Cerebellar cortex (tissue), 1 donor: ENCODE data around the gene VWA1.
A peak's percentile ranks its signal among the peaks of the same experiment; 100 is the strongest.
"Not testable (repeated sequence)": the region's sequence is repeated elsewhere in the genome, so short reads cannot be mapped to it uniquely, and the experiment has no call there.

ENCODE experiments used
- DNase-seq: peaks from one replicate; pipeline ENCODE4 v3.0.0-alpha.2; 2015; ENCODE audit warnings: low spot score

The VWA1 gene

DNA sequence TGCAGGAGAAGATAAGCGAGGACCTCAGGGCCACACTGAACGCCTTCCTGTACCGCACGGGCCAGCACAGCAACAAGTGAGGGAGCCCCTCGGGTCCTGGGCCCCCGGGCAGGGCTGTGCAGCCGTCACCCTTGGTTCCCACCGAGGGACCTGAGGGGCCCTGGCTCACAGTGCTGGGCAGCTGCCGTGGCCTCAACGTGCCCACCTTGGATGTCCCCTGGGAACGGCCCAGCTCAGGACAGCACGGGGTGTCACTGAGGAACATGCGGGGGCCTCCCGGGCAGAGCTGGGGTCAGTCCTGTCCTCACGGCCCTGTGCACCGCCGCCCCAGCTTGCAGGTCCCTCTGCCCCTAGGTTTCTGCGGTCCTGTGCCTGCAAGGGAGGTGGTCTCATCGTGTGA lies 23.7 kb downstream of the VWA1 start:
- not testable (repeated sequence) for DNase-seq

DNA sequence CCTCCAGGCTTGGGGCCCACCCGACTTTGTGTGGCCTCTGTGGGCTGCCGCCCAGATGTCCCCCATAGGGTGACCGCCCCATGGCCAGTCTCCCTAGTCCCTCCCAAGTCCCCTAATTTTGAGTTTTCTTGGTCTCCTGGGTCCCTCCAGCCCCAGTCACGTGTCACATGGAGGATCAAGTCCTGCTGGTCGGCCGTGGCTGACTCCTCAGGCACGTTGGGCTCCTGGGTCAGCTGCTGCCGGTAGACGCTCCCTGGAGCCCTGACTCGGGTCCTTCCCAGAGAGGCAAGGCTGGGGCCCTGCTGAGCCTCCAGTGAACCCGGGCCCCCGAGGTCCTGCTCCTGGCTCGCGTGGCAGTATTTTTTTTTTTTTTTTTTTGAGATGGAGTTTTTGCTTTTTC lies 24.2 kb downstream of the VWA1 start:
- DNase-seq = not testable (repeated sequence)

DNA sequence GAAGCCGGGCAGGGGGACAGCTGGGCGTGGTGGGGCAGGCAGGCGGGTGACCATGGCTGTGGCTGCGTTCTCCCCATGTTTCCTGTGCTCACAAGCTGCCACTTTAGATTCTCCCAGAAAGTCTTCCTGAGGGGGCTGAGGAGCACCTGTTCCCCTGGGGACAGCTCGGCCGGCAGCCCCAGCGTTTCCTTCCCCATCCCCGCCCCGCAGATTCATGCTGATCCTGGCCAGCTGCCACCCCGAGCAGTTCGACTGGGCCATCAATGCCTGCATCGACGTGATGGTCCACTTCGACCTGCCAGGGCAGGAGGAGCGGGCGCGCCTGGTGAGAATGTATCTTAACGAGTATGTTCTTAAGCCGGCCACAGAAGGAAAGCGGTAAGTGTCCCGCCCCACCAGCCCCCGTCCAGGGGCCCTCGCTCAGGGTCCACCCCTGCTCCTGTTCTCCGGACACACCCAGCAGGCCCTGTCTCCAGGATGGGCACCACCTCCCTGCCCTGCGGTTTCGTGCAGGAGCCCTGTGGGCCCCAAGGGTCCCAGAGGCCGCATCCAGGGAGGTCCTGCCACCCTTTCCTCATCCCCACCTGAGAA lies 25.1 kb downstream of the VWA1 start:
- no peak for DNase-seq

DNA sequence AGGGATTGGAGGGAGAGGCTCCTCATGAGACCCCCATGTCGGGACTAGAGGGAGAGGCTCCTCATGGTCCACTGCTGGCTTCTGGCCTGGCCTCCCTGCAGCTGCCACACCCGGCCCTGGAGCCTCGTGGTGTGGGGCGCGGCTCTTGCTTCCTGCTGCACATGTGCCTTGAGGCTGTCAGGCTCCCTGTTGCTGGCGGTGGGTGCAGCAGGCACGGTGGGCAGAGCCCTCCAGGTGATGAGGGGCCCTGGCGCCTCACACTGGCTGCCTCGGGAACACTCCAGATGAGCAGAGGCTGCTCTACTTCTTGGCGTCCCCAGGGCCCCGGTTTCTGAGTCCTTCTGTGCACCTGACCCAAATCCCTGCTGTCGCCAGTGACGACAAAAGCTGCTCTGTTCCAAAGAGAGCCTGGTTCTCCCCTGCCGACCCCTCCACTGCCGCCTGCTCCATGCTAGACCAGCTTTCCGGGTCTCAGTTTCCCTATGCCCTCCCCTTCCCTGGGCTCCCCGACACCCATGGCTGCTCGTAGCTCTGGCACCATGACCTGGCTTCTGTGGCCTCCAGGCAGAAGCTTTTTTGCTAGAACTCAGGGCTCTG lies 26.3 kb downstream of the VWA1 start:
- DNase-seq = no peak

DNA sequence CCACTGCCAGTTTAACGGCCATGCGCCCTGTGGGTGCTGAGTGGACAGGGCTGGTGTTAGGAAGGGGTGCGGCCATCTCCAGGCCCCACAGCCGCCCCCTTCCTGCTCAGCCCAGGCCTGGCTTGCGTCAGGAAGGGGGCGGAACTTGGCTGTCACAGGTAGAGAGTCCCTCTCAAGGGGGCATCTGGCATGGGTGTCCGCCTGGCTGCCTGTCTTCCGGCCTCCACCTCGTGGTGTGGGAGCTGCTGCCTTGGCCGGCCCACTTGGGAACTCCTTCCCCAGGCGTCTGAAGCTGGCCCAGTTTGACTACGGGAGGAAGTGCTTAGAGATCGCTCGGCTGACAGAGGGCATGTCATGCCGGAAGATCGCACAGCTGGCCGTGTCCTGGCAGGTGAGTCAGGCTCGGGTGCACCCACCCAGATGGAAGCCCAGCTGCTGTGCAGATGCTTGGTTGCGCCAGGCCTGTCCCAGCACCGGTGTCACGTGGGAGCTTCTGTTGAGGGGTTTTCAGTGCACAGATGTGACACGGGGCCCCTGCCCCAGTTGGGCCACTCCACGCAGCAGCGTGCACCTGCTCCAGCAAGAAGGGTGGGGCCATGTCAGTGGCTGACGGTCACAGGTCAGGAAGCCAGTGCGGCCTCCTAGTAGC lies 27.0 kb downstream of the VWA1 start:
- DNase-seq = no peak

DNA sequence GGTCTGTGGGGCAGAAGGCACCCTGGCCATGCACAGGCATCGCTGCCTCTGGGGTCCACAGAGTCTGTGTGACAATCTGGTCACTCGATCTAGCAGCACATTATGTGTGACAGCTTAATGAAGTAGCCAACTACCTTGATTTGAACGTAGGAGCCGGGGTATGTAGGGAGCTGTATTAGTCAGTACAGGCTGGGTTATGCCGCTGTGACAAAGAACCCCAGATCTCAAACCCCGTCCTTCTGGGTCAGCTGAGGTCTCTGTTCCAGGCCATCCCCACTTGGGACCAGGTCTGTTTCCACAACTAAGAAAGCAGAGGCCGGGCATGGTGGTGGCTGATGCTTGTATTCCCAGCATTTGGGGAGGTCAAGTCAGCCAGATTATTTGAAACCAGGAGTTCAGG lies 27.8 kb downstream of the VWA1 start:
- DNase-seq = no peak

DNA sequence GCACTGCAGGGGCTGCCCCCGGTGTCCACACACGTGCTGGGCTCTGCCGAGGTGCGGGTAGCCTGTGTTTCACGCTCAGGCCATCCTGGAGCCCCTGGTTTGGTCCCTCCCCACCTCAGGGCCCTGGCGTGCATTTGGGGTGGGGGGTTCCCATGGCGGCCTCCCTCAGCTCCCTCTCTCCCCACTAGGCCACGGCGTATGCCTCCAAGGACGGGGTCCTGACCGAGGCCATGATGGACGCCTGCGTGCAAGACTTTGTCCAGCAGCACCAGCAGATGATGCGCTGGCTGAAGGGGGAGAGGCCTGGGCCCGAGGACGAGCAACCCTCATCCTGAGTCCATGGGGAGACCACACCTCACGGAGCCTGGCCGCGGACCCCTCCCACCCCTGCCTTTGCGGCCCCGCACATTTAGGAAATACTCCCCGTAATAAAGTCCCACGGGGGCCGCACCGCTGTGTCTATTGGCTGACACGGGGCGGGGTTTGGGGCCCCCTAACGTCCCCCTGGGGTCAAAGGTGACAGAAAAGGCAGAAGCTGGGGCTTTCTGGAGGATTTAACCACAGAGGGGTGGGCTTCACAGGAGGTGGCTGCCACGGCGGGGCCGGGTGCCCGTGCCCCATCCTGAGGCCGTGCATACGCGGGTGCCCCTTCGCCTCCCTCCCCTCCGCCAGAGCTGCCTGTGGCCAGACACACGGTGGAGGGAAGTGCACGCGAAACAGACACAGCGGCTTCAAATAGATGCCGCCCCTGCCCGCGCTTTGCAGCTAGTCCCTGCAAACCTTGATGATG lies 32.9 kb downstream of the VWA1 start:
- DNase-seq = not testable (repeated sequence)

DNA sequence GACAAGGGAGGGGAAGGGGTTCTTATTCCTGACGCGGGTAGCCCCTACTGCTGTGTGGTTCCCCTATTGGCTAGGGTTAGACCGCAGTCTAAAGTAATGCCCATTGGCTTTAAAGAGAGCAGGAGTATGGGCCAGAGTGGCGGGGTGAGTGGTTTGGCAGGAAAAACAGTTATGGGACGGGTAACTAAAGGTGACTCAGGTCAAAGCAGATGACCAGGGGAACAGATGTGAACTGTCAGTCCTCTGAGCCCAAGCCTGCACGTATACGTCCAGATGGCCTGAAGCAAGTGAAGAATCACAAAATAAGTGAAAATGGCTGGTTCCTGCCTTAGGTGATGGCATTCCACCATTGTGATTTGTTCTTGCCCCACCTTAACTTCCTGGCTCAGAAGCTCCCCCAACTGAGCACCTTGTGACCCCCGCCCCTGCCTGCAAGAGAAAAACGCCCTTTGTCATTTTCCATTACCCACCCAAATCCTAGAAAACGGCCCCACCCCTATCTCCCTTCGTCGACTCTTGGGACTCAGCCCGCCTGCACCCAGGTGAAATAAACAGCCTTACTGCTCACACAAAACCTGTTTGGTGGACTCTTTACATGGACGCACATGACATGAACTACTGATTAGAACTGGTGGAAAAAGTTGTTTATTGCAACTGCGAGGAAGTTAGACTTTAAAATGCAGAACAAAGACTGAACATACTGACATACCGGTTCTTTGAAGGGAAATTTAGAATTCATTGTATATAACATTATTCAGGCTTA lies 35.3 kb downstream of the VWA1 start:
- no peak for DNase-seq

DNA sequence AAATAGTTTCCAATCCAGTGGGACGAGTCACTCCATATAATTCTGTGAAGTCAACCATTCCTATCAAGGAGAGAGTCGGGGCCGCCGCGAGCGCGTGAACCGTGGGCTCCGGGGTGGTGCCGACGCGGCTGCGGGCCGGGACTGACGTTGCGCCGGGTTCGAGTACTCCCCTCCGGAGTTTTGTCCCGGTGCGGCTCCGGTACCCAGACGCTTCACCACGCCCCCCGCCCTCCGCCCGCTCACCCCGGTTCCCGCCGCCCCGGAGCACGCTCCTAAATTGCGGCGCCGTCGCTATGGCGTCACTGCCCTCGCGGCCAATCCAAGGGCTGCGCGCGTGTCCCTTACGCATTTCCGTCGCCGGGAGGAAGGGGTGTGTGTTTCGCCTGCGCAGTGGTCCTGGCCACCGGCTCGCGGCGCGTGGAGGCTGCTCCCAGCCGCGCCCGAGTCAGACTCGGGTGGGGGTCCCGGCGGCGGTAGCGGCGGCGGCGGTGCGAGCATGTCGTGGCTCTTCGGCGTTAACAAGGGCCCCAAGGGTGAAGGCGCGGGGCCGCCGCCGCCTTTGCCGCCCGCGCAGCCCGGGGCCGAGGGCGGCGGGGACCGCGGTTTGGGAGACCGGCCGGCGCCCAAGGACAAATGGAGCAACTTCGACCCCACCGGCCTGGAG lies 36.0 kb downstream of the VWA1 start, which contains the start of gene ATAD3B:
TSS of gene ATAD3B (plus strand) at position 377 of the 664 bp plus-strand sequence. CDS start at position 497, 120 bp downstream.
- DNase-seq = peak; percentile 94

DNA sequence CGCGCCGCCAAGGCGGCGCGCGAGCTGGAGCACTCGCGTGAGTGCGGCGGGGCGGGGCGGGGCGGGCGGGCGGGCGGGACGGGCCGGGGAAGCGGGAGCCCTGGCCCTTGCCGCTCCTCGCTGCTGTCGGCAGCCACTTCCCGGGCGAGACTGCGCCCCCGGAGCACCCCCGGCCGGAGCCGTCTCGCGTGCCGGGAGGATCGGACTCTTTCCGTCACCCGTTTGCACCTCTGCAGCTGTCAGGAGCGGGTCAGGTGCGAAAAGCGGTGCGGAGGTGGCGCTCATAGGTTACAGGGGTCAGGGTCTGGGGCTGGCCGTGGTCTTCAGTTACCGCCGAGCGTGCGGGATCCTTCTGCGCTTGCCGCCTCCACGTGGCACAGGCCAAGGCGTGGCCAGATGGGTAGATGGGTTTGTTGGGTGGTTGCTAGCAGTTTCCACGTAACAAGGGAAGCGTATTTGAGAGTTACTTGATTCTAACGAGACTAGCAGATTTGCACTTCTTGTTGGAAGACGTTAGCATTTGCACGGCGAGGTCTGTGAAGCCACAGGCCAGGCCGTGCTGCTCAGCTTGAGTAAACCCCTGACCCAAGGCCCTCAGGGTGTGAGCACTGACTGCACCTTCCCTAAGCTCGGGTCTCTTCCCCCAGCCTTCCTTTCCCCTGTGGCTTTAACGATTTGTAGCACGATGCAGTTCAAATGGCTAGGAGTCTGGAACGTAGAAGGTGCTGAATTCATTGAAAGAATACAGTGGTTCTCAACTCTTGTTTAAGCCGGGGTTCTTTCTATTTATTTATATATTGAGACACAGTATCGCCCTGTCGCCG lies 36.8 kb downstream of the VWA1 start:
- DNase-seq = not testable (repeated sequence)

DNA sequence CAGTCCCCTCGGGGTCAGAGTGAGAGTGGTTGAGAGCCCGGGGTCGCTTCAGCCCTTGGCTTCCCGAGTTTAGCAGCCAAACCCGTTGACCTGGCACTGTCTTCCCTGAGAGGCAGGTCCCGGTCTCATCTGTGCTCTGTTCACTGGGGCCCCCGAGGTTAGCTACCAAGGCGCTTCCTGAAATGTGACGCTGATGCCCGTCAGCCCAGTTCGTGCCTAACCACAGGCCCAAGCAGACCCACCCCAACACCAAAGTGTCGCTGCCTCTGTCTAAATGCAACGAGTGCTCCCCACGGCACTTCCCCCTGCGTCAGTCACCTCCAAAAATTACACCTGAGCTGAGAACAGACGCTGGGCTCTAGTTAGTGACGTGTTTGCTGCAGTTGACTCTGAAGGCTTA lies 40.5 kb downstream of the VWA1 start:
- DNase-seq = not testable (repeated sequence)

DNA sequence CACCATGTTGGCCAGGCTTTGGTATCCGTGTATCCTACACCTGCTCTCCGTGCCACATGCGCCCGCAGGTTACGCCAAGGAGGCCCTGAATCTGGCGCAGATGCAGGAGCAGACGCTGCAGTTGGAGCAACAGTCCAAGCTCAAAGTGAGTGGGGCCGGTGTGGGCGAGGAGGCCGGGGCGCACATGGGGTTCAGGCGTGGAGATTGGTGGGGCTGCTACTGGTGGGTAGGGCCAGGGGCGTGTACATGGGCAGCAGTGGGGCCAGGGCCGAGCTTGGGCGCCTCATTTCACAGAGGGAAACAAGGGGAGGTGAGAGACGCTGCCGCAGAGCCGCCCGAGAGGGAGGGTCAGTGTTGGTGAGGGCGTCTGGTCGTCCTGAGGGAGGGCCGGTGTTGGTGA lies 41.7 kb downstream of the VWA1 start:
- DNase-seq = no peak

DNA sequence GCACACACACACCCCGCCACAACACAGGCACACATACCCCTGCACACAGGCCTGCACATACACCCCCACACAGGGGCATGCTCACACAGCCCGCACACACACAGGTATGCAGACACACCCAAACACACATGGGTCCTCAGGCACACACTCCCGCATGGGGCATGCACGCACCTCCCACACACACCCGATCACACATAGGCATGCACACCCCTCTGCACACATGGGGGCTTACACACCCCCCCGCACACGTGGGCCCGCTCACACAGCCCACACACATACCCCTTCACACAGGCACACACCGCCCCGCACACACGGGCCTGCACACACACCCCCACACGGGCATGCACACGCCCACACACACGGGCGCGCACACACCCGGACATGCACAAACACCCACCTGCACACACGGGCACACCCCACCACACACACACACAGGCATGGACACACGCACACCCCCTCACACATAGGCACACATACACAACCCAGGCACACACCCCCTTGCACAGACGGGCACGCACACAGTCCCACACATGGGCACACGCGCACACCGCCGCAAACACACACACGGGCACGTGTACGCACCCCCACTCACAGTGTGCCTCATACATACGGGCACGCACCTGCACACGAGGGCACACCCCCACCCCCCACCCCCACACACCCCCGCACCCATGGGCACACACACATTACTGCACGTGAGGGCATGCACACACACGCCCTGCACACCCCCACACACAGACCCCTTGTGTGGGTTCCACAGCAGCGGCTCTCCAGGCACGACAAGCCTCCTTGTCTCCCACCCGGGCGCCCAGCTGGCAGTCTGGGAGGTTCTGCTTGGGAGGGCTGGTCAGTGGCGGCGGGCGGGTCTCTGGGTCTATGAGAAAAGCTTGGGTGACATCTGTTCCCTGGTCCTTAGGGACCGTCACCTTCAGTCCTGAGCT lies 44.3 kb downstream of the VWA1 start:
- no peak for DNase-seq

DNA sequence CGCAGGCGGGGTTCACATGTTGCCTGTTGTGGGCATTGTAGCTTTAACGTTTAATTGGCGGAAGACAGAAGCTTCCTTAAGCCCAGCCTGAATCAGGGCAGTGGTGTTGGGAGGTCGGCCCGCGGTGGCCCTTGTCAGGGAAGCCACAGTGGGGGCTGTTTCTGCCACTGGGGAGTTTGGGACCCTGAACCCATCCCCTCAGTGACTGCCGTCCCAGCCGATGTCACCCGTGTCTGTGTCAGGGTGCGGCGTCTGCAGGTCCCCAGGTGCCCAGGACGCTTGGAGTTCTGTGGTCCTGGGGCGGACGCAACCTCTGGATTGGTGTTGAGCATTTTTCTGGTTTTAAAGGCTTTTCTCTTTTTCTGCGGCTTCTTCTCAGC lies 45.0 kb downstream of the VWA1 start:
- not testable (repeated sequence) for DNase-seq

DNA sequence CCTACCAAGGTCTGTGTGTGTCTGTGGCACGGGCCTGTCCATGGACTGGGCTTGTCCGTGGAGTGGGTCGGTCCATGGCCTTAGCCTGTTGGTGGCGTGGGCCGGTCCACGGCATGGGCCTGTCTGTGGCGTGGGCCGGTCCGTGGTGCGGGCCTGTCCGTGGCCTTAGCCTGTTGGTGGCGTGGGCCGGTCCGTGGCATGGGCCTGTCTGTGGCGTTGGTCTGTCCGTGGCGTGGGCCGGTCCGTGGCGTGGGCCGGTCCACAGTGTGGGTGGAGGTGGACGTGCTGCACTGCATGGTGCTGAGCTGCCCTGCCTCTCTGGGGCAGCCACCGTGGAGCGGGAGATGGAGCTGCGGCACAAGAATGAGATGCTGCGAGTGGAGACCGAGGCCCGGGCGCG lies 46.3 kb downstream of the VWA1 start:
- DNase-seq = not testable (repeated sequence)

DNA sequence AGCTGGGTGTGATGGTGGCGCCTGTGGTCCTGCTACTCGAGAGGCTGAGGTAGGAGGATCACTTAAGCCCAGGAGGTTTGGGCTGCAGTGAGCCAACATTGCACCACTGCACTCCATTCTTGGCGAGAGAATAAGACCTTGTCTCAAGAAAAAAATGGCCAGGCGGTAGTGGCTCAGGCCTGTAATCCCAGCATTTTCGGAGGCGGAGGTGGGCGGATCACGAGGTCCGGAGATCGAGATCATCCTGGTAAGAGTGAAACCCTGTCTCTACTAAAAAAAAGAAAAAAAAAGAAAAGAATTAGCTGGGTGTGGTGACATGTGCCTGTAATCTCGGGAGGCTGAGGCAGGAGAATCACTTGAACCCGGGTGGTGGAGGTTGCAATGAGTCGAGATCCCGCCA lies 47.4 kb downstream of the VWA1 start:
- no peak for DNase-seq

DNA sequence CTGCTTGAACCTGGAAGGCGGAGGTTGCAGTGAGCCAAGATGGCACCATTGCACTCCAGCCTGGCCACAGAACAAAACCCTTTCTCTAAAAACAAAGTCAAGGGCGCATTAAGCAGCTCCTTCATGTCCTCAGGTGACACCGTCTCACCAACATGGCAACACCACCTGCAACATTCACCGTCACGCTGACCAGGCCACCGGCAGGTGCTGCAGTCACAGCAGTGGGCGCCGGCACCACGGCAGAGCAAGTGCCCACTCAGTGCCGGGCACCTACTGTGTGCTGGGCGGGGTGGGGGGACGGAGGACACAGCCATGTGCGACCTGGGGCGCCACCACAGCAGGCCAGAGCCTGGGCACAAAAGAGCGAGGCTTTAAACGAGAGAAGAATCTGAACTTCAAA lies 48.2 kb downstream of the VWA1 start:
- no peak for DNase-seq

DNA sequence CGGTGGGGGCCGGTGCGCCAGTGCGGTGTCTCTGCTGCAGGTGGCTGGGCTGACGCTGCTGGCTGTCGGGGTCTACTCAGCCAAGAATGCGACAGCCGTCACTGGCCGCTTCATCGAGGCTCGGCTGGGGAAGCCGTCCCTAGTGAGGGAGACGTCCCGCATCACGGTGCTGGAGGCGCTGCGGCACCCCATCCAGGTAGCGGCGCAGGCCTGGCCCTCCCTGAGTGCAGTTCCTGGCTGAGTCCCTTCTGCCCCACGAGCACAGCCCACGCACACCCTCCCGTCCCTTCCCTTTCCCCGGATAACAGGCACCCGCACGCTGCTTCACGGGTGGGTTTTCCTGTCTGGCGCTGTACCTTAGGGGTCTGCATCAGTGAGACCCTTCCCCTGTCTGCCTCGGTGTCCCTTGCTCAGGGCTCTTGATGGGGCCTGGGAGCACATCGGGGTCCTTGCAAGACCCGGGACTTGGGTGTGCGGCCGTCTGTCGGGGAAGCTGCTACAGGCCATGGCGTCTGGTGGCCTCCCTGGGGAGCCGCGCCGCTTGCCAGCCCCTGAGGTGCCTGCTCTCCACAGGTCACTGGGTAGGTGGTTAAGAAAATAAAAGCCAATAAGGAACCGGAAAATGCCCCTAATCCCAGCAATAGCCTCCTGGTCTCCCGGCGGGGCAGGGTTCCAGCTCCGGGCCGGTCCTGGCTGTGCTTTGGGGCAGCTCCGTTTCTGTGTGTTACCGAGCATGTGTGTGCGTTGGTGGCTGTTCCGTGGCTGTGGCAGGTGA lies 49.7 kb downstream of the VWA1 start:
- not testable (repeated sequence) for DNase-seq
